HG03095 (cell line): ENCODE data around the gene NET1.
"Not testable (repeated sequence)": the region's sequence is repeated elsewhere in the genome, so short reads cannot be mapped to it uniquely, and the experiment has no call there.

Experiments
- ATAC-seq: cut with Tn5 transposase; IDR thresholded peaks from one replicate; pipeline ENCODE4 v1.9.1; 2021; ENCODE audit warnings: moderate library complexity; ENCODE audit not compliant: unreplicated experiment

The NET1 gene

DNA sequence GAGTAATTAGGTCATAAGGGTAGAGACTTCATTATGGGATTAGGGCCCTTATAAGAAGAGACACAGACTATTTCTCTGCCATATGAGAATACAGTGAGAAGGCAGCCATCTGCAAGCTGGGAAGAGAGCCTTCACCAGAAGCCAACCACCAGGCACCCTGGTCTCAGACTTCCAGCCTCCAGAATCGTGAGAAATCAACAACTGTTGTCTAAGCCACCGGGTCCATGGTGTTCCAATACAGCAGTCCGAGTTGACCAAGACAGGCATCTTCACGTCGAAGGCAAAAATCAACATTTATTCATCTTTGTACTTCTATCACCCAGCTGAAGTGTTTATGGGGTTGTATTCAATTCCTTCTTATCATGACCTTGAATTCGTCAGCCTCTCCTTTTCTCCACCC lies 13.0 kb upstream of the NET1 start:
- ATAC-seq = no peak

DNA sequence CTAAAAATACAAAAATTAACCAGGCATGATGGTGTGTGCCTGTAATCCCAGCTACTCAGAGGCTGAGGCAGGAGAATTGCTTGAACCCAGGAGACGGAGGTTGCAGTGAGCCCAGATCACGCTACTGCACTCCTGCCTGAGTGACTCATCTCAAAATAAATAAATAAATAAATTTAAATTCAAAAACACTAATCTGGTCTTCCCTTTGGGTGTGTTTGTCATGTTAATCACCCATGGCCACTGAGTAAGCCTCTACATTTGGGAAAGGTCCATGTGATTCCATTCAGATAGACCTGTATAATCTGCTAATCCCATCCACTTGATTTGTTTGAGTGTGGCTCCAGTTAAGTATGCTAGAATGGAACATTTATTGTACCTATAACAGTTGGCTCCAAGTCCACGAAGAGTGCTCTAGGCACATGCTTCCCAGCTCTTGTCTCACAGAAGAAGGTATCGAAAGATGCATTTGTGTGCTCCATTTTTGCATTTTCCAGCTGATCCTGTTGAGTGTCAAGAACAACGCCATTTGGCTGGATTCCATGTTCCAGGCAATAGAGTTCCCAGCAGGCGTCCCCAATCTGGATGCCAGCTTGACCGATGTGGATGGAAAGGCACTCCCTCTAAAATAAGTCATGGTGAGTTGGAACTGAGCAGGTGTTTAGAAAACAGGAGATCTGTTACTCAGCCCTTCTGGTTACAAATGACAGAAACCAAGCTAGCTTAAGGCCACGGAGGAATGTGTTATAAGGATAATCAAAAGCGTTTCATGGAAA lies 11.7 kb upstream of the NET1 start:
- ATAC-seq = no peak

DNA sequence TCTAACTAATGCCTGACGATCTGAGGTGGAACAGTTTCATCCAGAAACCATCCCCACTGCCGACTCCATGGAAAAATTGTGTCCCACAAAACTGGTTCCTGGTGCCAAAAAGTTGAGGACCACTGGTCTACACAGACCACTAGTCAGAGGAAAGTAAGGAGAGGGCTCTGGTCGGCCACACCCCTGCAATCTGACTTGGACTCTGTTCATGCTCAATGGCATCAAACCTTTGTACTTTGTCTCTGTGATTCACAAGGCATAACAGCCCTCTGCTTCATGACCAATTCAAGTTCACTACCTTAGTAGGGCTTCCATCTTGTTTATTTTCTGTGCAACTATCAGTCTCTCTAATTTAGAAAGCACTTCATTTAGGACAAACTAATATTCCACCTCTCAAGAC lies 9.6 kb upstream of the NET1 start:
- ATAC-seq = no peak

DNA sequence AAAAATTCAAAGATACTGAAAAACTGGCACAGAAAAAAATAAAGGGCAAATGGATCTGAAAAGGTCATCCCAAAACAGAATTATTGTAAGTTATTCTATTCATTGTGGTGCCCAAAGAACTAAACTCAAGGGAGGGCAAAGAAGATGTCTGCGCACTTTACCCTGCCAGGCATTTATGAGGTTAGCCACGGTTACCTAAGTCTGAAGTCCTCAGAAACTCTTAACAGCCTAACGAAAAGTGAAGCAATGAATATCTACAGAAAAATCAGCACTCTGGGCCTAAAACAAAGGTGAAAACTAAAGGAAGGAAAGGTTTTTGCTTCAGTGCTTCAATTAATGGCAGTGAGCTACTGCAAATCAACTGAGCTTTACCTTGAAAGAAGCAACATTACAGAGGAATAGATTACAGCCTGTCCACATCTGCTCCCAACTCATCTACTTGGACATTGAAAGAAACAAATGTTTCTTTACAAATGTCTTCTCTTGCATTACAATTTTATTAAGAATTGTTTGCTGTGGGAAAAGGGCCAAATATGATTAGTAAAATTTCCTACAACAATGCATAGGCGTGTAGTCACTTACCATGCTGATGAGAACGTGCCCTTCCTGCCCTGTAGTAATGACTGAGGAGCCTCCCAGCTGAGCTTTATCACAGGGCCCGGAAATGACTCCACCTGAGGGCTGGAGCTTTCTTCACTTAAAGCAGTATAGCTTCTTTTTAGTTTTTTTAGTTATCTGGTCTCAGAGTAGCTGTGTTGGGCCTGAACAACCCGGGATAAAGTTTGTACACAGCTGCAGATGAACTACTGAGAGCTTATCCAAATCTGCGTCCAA lies 7.9 kb upstream of the NET1 start, which contains the start of gene TUBAL3:
TUBAL3 (minus strand) TSS at position 621 of the 834 bp plus-strand sequence; CDS start at position 585, 36 bp downstream.
- no peak for ATAC-seq

DNA sequence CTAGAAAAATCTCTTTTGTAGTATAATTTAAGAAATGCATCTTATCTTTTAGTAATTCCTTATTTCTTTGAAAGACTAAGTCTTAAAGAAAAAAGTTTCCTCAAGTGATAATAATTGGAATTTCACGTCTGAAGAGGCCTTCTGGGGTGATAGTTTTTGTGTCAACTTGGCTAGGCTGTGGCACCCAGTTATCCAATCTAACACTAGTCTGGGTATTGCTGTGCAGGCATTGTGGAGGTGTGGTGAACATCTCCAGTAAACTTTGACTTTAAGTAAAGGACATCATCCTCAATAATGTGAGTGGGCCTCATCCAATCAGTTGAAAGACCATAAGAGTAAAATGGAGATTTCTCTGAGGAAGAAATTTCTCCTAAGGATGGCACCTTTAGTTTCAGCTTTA lies 5.4 kb upstream of the NET1 start:
- no peak for ATAC-seq

DNA sequence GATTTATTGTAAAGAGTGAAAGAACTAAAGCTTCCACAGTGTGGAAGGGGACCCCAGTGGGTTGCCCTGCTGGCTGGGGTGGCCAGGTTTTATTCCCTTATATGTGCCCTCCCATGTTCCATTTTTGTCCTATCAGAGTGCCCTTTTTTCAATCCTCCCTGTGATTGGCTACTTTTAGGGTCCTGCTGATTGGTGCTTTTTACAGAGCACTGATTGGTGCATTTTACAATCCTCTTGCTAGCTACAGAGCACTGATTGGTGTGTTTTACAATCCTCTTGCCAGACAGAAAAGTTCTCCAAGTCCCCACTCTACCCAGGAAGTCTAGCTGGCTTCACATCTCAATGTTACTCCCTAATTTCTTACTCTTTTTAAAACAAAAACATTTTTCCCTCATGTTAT lies 1.6 kb upstream of the NET1 start:
- not testable (repeated sequence) for ATAC-seq

DNA sequence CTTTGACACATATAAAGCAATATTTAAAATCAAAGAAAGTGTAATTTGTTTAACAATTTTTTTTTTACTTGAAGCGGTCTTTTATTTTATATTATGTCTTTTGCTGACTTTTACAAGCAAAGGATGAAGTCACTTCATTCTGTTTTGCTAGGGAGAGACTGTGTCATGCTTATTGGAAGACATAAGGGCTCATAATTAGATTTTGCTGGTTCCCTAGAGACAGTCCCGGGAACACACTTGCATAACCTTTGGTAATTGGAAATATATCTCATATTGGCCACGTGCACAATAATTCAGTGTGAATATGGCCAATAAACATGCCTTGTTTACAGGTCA lies 448 bp upstream of the NET1 start:
- no peak for ATAC-seq

DNA sequence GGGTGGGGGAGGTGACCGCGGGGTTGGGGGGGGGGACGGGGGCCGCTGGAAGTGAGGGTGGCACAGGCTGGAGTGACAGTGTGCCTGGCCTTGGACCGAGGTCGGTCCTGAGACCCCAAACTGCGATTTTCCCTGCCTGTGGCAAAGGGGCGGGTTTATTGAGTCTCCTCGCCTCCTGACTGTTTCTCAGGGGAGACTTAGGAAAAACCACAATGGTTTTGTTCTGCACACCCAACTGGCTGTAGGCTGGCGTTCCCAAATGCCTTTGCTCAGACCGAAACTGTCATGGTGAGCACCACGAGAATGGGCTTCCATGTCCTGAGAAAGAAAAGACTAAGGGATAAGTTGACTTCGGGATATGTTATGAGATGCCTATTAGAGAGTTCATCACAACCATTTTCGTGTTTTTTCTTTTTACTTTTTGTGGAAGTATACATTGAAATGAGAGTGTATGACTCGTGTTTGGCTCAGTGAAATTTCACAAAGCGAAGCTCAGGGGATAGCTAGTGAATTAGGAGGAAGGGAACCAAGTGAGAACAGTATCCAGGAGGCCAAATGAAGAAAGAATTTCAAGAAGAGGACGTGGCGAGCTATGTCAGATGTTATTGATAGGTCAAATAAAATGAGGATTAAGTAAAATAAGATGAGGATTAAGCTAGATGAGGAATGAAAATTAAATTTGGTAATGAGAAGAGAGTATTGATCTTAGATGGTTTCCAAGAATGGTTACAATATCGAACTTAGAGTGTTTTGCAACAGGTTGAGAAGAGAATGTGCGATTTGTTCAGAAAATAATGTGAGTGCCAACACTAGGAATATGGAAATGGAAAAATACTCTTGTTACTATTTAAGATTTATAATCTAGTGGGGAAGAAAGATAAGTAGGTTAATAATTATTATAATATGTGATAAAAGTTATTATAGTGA lies 918 bp downstream of the NET1 start:
- ATAC-seq = no peak

DNA sequence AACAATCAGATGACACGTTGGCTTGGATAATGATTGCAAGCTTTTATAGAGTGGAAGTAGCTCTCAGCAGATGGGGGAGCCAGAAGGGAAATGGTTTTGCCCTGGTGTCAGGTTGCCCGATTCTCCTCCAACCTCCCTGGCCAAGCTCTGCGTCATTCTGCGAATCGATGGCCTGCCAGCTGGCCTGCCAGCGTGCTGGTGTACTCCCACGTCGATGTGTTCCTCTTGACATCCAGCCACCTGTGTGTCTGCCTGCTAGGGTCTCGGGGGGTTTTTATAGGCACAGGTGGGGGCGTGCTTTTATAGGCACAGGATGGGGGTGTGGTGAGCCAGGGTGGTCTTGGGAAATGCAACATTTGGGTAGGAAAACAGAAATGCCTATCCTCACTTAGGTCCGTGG lies 4.6 kb downstream of the NET1 start:
- no peak for ATAC-seq

DNA sequence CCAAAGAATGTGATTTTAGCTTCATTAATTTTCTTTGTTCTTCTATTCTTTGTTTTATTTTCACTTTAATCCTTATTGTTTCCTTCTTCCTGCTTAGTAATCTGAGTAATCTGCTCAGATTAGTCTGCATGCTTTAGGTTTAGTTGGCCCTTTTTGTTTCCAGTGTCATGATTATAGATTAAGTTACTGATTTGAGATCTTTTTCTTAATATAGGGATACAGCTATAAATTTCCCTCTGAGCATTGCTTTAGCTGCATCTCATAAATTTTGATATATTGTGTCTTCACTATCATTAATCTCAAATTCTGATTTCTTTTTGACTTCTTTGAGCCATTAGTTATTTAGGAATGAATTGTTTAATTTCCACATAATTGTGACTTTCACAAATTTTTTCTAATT lies 6.2 kb downstream of the NET1 start:
- ATAC-seq = no peak

DNA sequence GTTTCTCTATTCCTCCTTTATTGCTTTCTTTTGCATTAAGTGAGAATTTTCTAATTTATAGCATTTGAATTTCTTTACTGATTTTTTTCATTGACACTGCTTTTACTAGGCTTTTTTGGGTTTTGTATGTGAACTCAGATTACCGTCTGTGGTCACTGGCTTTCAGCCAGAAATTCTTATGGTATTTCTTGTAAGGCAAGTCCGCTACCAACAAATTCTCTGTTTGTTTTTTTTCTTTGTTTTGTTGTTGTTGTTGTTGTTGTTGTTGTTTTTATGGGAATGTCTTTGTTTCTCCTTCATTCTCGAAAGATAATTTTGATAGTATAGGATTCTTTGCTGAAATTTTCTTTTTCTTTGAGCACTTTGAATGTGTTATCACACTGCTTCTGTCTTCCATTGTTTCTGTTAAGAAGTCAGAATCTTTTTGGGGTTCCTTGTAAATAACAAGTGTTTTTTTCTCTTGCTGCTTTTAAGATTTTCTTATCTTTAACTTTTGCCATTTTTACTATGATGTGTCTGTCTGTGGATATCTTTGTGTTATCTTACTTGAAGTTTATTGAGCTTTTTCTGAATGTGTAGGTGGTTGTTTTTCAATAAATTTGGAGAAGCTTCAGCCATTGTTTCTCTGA lies 7.2 kb downstream of the NET1 start:
- no peak for ATAC-seq

DNA sequence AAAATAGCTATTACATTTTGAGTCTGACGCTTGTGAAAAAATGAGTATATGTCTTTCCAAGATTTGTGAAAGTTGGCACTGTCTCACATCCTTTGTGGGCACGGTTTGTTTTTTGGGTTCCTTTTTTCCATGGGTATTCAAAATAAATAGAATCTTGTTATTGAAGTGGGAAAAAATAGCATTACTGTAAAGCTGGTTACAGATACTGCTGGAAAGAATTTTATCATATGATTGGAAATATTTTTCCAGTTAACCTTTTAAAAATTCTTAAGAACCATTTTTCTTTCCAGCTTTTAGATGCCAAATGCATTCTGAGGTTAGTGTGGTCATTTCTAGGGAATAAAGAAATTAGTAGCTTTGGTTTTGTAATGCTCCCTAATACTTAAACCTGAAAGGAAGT lies 11.4 kb downstream of the NET1 start:
- ATAC-seq = no peak

DNA sequence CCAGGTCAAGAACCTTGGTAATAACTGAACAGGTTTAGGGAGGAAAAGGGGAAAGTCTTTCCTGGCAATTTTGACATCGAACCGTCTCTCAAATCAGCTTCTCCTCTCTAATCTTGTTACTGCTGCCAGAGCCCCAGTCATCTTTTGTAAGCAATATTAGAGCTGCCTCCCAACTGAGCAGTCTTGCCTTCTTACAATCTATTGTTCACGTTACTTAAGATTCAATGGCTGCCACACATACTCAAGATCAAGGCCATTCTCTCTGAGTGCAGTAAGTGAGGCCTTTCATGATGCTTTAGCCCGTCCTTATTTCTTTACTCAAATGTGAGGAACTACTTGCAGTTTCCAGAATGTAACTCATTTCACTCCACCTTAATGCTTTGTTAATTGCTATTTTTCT lies 12.4 kb downstream of the NET1 start:
- ATAC-seq = no peak

DNA sequence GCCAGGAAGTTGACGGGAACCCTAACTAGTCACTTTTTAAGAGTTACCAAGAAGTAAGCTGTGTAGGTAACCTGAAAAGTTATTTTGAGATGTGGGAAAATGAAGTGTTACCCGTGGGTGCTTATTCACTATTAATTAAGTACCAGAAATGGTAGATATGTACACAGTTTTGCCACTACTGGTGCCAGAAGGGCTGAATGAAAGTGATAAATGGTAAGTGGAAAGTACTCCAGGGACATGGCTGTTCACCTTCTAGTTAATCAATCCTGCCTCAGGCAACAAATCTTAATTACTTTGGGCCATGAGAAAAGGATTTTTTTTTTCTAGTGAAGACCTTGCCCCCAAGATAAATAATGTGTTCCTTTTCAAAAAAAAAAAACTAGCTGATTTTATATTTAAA lies 15.8 kb downstream of the NET1 start:
- ATAC-seq = no peak

DNA sequence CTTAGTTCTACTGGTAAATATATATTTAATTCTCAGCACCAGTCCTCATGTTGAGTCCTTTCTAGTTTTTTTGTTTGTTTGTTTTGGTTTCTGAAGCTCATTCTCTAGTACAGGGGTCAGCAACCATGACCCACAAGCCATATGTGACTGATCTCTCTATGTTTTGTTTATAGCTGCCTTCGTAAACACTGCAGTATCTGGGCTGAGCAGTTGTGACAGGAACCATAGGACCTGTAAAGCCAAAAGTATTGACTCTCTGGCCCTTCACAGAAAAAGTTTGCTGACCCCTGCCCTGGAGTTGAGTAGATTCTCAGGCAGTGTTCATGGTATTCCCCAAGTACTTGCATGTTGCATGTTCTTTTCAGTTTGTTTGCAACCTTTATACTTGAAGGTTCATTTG lies 20.8 kb downstream of the NET1 start:
- ATAC-seq = no peak

DNA sequence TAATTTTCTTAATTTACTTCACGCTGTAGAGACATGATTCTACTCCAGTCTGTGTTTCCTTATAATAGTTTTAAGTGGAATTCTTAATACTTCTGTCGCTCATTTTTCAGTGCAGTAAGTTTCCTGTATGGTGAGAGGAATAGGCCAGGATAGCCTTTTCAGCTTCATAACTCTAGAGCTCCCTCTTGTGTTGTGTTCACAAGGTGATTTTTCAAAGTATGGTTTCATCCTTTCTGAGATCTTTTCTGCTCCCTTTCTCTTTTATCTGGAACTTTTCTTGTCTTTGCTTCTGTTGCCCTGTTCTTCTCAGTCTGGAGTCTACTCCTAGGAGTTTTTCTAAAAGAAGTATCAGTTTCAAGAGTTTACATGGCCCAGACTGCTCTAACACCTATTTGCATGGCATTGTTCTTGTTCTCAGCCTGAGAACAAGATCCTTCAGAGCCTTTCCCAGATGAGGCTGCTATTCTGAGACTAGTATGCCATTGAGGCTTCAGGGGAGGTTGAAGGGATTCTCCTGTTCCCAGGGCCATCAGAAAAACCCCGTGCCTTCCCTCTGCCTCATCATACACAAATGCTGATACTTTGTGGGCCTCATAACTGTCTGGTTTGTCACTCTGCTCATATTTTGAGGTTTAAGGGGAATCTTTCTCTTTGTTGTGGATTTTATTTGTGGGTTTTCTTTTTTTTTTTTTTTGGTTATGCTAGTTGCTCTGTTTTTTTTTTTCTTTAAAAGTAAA lies 21.8 kb downstream of the NET1 start:
- ATAC-seq = no peak

DNA sequence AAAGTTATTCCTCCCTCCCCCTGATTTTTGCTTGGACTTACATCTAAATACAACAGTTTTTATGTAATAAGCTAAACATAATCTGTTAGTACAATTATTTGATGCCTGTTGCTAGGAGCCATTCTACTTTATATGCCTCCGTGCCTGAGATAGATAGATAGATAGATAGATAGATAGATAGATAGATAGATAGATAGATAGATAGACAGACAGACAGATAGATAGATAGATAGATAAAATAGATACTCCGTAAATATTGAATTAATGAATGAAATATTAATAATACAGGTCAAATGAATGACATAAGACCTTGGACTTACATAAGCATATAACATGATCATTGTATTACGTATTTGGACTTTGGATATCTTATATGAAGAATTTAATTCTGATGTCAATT lies 23.0 kb downstream of the NET1 start:
- ATAC-seq = no peak

DNA sequence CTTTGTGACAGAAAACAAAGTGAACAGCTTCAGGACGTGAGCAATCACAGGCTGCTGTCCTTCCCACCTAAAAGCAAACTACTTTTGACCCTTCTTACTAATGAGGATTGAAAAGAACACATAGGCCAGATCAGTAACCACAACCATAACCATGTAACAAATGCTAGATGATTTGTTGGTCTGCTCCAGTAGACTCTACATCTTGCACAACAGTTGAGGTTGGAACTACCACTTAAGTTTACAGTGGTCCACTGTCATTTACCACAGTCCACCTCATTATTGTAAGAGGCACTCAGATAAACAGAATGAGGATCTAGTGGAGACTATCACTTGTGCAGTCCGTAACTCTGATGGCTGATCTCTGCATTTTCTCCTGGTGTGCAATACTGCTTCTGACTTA lies 27.8 kb downstream of the NET1 start:
- no peak for ATAC-seq

DNA sequence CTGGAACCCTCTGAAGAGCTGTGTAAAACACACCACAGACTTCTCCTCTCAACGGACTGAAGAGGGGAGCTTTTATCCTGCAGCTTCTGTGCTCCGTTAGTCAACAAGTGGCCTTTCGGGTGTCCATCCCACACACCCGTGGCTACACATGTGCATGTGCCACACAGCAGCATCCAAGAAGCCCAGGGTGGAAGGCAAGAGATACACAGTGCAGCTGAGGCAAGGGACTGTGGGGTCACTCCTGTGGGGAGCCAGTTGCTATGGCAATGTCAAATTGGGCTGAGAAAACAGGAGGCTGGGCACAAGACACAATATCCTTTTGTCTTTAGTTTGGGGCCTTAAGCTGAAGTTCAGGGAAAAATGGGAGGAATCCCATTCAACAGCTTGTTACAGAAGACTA lies 28.7 kb downstream of the NET1 start:
- ATAC-seq = no peak
